GM21526 (cell line): ENCODE results near the gene KCNMA1.

Experiments used
- ATAC-seq: cut with Tn5 transposase; IDR thresholded peaks from one replicate; pipeline ENCODE4 v1.9.1; 2021; ENCODE audit warnings: moderate library complexity; ENCODE audit not compliant: unreplicated experiment, low FRiP score

KCNMA1 gene

GRCh38 chr10:77321838-77322237, 315.8 kb downstream of the KCNMA1 start:
- no peak for ATAC-seq

- no peak for ATAC-seq
Observed at GRCh38 chr10:77320971-77321471, 316.6 kb downstream of the KCNMA1 start.

GRCh38 chr10:77319557-77319956, 318.1 kb downstream of the KCNMA1 start:
- no peak for ATAC-seq

DNA sequence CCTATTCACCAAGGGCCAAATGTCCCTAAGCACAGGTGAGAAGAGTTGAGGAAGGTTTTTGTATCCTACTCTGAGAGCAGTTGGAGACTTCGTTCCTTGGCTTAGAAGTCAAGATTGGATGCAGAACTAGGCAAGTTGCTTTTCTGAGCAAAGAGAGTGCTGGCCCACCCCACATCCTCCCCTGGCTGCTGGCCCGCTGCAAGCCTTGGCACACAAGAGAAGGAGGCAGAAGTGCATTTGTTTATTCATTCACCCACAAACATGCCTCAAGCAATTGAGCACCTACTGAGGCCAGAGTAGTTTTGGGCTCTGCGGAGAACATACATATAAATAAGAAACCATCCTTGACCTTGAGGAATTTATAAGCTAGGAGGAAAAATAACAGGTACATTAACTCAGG, 318.9 kb downstream of the KCNMA1 start:
- ATAC-seq: no peak

DNA sequence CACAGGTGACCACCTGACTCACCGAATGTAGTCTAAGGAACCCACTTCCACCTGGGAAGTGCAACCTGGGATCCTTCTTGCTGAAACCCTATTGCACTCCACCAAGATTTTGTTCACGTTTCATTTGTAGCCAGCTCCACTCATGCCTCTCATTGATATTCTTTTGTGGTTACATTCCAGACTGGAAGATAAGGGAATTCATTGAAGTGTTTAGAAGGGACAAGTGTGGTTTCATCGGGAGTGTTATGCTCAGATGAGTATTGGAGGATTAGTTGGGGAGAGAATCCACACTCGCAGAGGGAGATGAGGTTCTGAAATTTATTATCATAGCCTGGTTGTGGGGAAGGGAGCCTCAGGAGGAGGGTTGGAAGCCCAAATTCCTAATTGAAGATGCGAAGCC, 320.4 kb downstream of the KCNMA1 start:
- ATAC-seq: no peak

GRCh38 chr10:77315496-77316129, 322.0 kb downstream of the KCNMA1 start:
- no peak for ATAC-seq

GRCh38 chr10:77313066-77313750, 324.4 kb downstream of the KCNMA1 start:
- ATAC-seq: no peak

DNA sequence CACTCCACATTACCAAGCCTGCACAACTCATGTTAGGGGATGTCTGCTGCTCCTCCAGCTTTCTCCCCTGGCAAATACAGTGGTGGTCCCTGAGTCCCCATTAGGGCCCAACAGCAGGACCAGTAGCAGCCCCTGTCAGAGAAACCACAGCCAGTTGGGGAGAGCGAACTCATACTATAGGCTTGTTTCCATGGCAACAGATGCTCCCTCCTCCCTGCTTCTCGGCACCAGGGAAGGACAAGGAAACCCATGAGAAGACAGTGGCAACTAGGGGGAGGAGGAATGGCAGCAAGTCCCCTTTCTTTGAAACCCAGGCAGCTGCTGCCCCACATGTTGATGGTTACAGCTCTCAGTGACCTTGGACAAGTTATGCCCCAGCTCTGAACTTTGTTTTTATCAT, 326.4 kb downstream of the KCNMA1 start:
- ATAC-seq: no peak

DNA sequence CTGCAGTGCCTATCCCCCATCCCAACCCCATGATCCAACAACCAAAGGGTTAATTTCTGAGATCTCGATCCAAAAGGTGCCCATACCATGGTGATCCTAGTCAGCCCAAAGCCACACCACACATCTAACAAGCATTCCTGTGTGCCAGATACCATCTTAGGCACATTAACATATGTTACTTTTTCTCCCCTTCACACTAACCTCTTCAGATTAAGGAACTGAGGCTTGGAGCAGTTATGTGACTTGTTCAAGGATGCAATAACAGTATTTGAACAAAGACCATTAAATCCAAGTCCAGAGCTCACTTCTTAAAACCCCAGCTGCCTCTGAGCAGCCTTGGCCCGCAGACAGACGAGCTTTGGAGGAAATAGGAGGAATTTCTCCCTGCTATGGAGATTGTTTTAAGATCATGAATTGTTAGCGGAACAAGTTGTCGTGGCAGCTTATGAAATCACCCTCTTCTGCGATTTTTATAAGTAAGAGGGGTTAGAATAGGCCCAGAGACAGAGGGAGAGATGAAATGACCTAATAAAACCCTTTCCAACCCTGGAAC, 327.2 kb downstream of the KCNMA1 start:
- no peak for ATAC-seq

DNA sequence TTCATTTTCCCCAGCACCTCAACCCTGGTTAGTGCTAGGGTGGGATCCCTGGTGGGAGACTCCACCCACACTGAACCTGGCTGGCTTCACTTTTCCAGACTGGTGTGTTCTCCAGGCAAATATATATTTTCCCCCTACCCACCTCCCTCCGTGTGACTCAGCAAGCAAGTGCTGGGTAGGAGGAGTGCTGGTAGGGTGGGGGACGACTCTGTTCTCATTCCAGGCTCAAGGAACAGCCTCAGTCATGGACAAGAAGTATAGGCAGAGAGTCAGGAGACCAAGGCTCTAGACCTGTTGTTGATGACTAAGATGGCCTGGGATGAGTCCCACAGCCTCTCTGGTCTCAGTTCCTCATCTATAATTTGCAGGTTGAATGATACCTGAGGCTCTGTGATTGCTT, 328.1 kb downstream of the KCNMA1 start:
- ATAC-seq: no peak

GRCh38 chr10:77309092-77309491, 328.5 kb downstream of the KCNMA1 start:
- no peak for ATAC-seq

DNA sequence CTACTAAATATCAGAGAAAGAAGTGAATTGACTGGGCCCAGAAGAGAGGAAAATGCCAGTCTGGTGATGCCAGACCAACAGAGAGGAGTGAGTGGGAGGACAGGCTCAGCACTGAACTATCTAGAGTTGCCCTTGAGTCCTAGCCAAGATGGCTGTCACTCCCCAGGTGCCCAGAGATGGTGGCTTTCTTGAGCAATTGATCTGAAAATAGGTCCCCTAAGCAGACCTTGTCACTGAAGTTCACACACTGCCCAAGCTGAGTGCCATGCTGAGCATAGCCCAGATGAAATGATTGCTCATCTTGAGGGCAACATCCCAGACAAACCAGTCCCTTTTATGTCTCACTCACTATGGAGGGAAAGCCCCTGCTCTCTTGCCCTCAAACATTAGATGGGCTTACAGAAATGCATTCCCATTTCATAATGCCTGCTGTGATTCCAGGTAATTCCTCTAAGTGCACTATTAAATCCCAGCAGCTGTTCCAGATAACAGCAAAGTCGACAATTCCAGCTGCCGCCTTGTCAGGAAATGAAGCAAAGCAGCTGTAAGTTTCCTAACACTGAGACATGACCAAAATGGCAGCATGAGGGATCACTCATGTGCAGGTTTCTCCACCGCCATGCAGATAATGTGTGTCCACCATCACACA, 329.4 kb downstream of the KCNMA1 start:
- ATAC-seq: no peak

DNA sequence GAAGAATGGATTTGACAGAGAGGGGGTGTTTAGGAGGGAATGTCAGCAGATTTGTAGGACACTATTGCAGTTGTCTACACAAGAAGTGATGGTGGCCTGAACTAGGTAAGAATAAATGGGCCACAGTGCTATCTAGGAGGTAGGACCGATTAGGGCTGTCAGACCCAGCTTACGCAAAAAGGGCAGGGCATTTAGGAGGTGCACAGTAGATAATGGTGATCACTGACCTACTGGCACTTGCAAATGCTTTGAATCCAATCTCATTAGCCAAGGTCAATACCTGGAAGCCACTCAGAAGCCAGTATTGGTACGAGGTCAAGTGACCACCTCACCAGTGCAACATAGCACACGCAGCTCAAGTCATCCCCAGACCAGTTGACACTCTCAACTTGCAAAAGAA, 330.9 kb downstream of the KCNMA1 start:
- ATAC-seq: no peak

GRCh38 chr10:77305650-77306632, 331.7 kb downstream of the KCNMA1 start:
- ATAC-seq: no peak

- no peak for ATAC-seq
Observed at GRCh38 chr10:77304192-77304591, 333.4 kb downstream of the KCNMA1 start.

DNA sequence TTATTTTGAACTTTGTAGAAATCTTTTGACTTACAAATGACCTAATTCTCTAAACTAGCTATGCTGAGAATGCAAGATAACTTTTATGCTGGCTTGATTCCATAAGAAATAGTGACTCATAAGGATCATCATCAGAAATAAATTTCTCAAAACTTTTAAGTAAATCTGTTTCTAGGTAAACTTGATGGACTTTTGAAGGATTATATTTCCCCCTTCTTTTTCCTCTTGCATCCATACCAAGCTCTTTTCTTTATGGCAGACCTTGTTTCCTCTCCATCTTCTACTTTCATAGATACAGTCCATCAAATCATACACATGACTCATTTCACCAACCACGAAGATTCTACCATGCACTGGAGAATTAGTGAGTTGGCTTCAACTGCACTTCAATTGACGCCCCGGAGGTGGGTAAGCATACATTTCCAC, 336.3 kb downstream of the KCNMA1 start:
- ATAC-seq: no peak

GRCh38 chr10:77300682-77301302, 336.8 kb downstream of the KCNMA1 start:
- no peak for ATAC-seq

GRCh38 chr10:77299320-77299719, 338.3 kb downstream of the KCNMA1 start:
- ATAC-seq: no peak

GRCh38 chr10:77297393-77297739, 340.2 kb downstream of the KCNMA1 start:
- no peak for ATAC-seq
